SIG-M5 (cell line): ENCODE measurements around the gene CNTNAP5.
"Not testable (repeated sequence)": the region's sequence is repeated elsewhere in the genome, so short reads cannot be mapped to it uniquely, and the experiment has no call there.

Experiments
- DNase-seq: peaks from one replicate; lab custom pipeline; 2025; lab: John Stamatoyannopoulos, UW

Gene CNTNAP5

GRCh38 chr2:124325667-124326440 lies 300.8 kb downstream of the CNTNAP5 start:
- no peak for DNase-seq

- DNase-seq, result no peak
Measured at GRCh38 chr2:124327303-124327702, 302.2 kb downstream of the CNTNAP5 start.

GRCh38 chr2:124328397-124328796 lies 303.3 kb downstream of the CNTNAP5 start:
- DNase-seq, result no peak

GRCh38 chr2:124333784-124334183 lies 308.7 kb downstream of the CNTNAP5 start:
- no peak for DNase-seq

GRCh38 chr2:124335058-124335457 lies 310.0 kb downstream of the CNTNAP5 start:
- no peak for DNase-seq

- no peak for DNase-seq
Measured at GRCh38 chr2:124339709-124340108, 314.6 kb downstream of the CNTNAP5 start.

GRCh38 chr2:124343827-124344498 lies 318.9 kb downstream of the CNTNAP5 start:
- DNase-seq, result no peak

- DNase-seq, result no peak
Measured at GRCh38 chr2:124347209-124347608, 322.1 kb downstream of the CNTNAP5 start.

GRCh38 chr2:124353656-124354055 lies 328.6 kb downstream of the CNTNAP5 start:
- DNase-seq, result no peak

GRCh38 chr2:124354466-124354865 lies 329.4 kb downstream of the CNTNAP5 start:
- no peak for DNase-seq

GRCh38 chr2:124361966-124362365 lies 336.9 kb downstream of the CNTNAP5 start:
- DNase-seq, result not testable (repeated sequence)

GRCh38 chr2:124369181-124369580 lies 344.1 kb downstream of the CNTNAP5 start:
- DNase-seq, result no peak

- no peak for DNase-seq
Measured at GRCh38 chr2:124380221-124380749, 355.2 kb downstream of the CNTNAP5 start.

GRCh38 chr2:124382067-124382618 lies 357.1 kb downstream of the CNTNAP5 start:
- no peak for DNase-seq

GRCh38 chr2:124395961-124396360 lies 370.9 kb downstream of the CNTNAP5 start:
- DNase-seq, result no peak

GRCh38 chr2:124402274-124402673 lies 377.2 kb downstream of the CNTNAP5 start:
- no peak for DNase-seq

- DNase-seq, result not testable (repeated sequence)
Measured at GRCh38 chr2:124407836-124408534, 382.9 kb downstream of the CNTNAP5 start.

GRCh38 chr2:124424074-124424473 lies 399.0 kb downstream of the CNTNAP5 start:
- DNase-seq, result no peak

GRCh38 chr2:124426122-124426521 lies 401.0 kb downstream of the CNTNAP5 start:
- no peak for DNase-seq

GRCh38 chr2:124426625-124427024 lies 401.5 kb downstream of the CNTNAP5 start:
- no peak for DNase-seq

GRCh38 chr2:124437811-124438210 lies 412.7 kb downstream of the CNTNAP5 start:
- DNase-seq, result no peak

- DNase-seq, result no peak
Measured at GRCh38 chr2:124450481-124450880, 425.4 kb downstream of the CNTNAP5 start.
